Nephron progenitor cell (in vitro differentiated cells): ENCODE results near the gene SERAC1.

Experiments used
- DNase-seq: peaks from one replicate; pipeline ENCODE4 v3.0.0; 2021
- H3K27ac Mint-ChIP-seq: 2 replicates; pipeline ENCODE4 v1.8.0; 2021; ENCODE audit warnings: mild to moderate bottlenecking, moderate library complexity, mixed read lengths
- H3K27me3 Mint-ChIP-seq: 2 replicates; pipeline ENCODE4 v1.8.0; 2021; ENCODE audit warnings: mild to moderate bottlenecking, low read depth, mixed read lengths; ENCODE audit not compliant: poor library complexity
- H3K36me3 Mint-ChIP-seq: 2 replicates; pipeline ENCODE4 v1.8.0; 2021; ENCODE audit warnings: low read depth, mixed read lengths
- H3K4me1 Mint-ChIP-seq: 2 replicates; pipeline ENCODE4 v1.8.0; 2021; ENCODE audit warnings: mixed read lengths
- H3K4me3 Mint-ChIP-seq: 2 replicates; pipeline ENCODE4 v1.8.0; 2021; ENCODE audit warnings: mild to moderate bottlenecking, moderate library complexity, mixed read lengths
- H3K9me3 Mint-ChIP-seq: 2 replicates; pipeline ENCODE4 v1.8.0; 2021; ENCODE audit warnings: mild to moderate bottlenecking, moderate library complexity, mixed read lengths
- CTCF ChIP-seq: fragments of 200-600 bp; sonication (generic); IDR thresholded peaks from 2 replicates; pipeline ENCODE4 v1.5.0; 2021; ENCODE audit warnings: antibody characterized with exemption

The SERAC1 gene

GRCh38 chr6:158086054-158086503, 82.0 kb downstream of the SERAC1 start:
- TF ChIP-seq CTCF: no peak
- H3K4me1 Mint-ChIP-seq: peaks cover 15% of the 10 kb centered on the region
- H3K4me3 Mint-ChIP-seq: no peak overlapping the region
- peaks cover under 1% of the 10 kb centered on the region for H3K27me3 Mint-ChIP-seq
- DNase-seq: no peak
- H3K27ac Mint-ChIP-seq: no peak overlapping the region
- H3K36me3 Mint-ChIP-seq: peaks cover 17% of the 10 kb centered on the region
- no peaks in the 10 kb centered on the region for H3K9me3 Mint-ChIP-seq

DNA sequence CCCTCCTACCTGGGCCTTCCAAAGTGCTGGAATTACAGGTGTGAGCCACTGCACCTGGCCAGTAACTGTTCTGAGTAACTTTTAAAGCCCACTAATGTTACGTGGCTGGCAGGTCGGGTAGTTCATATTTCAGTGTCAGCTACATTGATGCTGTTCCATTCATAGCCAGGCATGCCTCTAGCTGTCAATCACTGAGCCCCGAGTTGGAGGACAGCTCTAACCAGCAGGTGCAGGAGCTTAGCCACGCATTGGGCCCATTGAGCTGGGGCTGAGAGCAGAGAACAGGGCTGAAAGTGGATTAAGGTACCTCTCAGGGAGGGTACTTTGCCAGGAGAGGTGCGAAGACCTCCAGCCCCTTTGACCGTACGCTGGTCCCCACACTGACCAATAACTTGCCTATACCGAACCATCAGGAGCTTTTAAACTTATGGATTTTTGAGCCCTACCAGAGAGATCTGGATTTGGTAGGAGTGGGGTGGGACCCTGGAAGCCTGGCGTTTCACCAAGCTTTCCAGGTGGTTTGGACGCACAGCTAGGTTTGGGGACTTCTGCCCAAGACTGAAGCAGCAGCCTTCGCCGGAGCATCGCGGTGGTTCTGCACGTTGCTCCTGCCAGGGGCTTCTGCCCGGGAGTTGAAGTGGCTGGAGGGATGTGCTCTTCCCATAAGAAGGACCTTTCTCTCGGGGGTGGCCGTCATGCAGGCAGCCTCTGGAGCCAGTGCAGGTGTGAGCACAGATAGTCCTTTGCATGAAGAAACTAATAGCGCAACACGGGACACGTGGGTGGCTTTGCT, 82.6 kb downstream of the SERAC1 start:
- TF ChIP-seq CTCF: no peak
- H3K4me1 Mint-ChIP-seq: peaks cover 15% of the 10 kb centered on the region
- no peak overlapping the region for H3K27ac Mint-ChIP-seq
- no peaks in the 10 kb centered on the region for H3K27me3 Mint-ChIP-seq
- no peak overlapping the region for H3K4me3 Mint-ChIP-seq
- no peaks in the 10 kb centered on the region for H3K9me3 Mint-ChIP-seq
- DNase-seq: no peak
- H3K36me3 Mint-ChIP-seq: peaks cover 23% of the 10 kb centered on the region

DNA sequence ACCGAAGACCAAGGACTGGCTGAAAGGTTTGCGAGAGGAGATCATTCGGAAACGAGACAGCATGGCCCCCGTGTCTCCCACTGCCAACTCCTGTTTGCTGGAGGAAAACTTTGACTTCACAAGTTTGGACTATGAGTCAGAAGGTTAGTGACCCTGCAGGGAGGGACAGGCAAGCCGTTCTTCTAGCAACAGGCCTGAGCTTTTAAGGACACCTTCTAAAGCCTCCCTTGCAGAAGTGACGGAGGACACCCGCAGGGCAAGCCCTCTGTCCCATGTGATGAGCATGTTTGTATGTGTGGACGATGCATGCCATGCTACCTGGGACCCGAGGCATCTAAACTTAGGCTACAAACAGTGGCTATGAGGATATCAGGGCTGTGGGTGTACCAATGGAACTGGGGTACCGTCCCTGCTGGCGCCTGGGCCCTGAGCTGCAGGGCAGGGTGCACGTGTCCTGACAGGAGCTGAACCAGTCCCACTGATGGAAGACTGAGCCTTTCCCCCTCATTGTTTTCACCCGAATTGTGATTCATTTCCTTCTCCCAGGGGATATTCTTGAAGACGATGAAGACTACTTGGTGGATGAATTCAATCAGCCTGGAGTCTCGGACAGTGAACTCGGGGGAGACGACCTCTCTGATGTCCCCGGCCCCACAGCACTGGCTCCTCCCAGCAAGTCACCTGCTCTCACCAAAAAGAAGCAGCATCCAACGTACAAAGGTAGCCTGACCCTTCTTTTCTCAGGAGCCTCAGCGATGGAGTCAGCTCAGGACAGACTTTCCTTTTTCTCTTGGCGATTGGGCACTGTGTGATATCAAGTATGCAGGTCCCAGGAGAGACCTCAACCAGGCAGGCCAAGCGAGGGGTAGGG, 84.4 kb downstream of the SERAC1 start:
- no peak for TF ChIP-seq CTCF
- no peak for DNase-seq
- peaks cover 15% of the 10 kb centered on the region for H3K4me1 Mint-ChIP-seq
- H3K36me3 Mint-ChIP-seq: peaks cover 24% of the 10 kb centered on the region
- H3K27ac Mint-ChIP-seq: no peak overlapping the region
- peaks cover 4% of the 10 kb centered on the region for H3K27me3 Mint-ChIP-seq
- no peaks in the 10 kb centered on the region for H3K9me3 Mint-ChIP-seq
- H3K4me3 Mint-ChIP-seq: no peak overlapping the region

- DNase-seq: no peak
- no peaks in the 10 kb centered on the region for H3K9me3 Mint-ChIP-seq
- peaks cover 29% of the 10 kb centered on the region for H3K36me3 Mint-ChIP-seq
- no peak for TF ChIP-seq CTCF
- no peak overlapping the region for H3K4me3 Mint-ChIP-seq
- no peak overlapping the region for H3K27ac Mint-ChIP-seq
- H3K27me3 Mint-ChIP-seq: peaks cover 5% of the 10 kb centered on the region
- peaks cover 1% of the 10 kb centered on the region for H3K4me1 Mint-ChIP-seq
These were observed 86.5 kb downstream of the SERAC1 start for GRCh38 chr6:158081657-158081935.

DNA sequence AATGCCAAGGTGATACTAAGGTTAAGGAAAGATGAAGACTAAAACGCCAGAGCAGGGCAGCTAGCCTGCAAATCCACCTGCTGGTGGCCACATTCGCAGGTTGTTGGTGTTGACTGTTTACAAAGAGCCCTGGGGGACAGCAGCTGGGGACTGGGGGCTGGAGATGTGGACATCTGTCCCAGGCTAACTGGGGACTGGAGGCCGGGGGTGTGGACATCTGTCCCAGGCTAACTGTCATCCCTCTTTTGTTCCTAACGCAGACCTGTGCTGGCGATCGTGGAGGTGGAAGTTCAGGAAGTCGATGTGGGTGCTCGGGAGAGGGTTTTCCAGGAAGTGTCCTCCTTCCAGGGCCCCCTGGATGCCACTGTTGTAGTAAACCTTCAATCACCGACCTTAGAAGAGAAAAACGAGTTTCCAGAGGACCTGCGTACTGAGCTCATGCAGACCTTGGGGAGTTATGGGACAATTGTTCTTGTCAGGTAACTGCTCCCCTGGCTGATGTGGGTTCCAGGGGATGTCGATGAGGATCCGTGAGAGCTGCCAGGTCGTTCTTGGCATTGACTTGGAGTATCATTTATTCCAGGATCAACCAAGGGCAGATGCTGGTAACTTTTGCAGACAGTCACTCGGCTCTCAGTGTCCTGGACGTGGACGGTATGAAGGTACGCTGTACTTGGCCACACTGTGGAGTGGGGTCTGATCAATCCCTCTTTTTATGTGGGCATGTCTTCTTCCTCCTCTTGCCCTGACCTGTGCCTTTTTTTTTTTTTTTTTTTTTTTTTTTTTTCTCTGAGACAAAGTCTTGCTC, 87.0 kb downstream of the SERAC1 start:
- peaks cover 29% of the 10 kb centered on the region for H3K36me3 Mint-ChIP-seq
- peaks cover 5% of the 10 kb centered on the region for H3K27me3 Mint-ChIP-seq
- no peak for DNase-seq
- H3K4me3 Mint-ChIP-seq: no peak overlapping the region
- TF ChIP-seq CTCF: no peak
- no peak overlapping the region for H3K27ac Mint-ChIP-seq
- no peaks in the 10 kb centered on the region for H3K9me3 Mint-ChIP-seq
- H3K4me1 Mint-ChIP-seq: peaks cover 5% of the 10 kb centered on the region
